SH-SY5Y (cell line): Measurements from ENCODE around the gene CMSS1.

Experiments used
- GATA2 ChIP-seq: IDR thresholded peaks from 2 replicates; pipeline ENCODE4 v1.6.1; 2011; ENCODE audit warnings: mild to moderate bottlenecking, low read depth, low read length
- GATA3 ChIP-seq: IDR thresholded peaks from 2 replicates; pipeline ENCODE4 v1.6.1; 2011; ENCODE audit warnings: low read depth, mild to moderate bottlenecking, low read length, moderate library complexity

DNA sequence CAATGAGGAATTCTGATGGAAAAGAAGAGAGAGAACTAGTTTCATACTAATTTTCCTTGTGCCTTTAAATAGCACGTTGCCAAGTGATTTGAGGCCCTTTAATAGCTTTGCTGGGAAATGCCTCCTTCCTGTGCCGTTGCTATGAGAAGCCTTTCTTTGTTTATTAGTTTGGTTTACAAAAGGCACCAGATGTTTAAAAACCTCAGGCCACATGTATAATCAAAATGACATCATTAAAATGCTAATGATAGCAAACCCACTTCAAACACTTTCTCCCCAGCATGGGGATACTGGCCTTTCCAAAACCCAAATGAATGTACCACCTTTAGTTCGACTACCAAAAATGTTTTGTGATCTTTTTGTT is 393.1 kb downstream of the CMSS1 start:
- no peak for TF ChIP-seq GATA2
- no peak for TF ChIP-seq GATA3
